Activated CD4-positive, CD25-positive, alpha-beta regulatory T cell treated with anti-CD3 and anti-CD28 coated beads, Interleukin-2, amount 50 U/mL, for 16 hours (primary cell): ENCODE results near the gene OR4K2.
"Not testable (repeated sequence)": the region's sequence is repeated elsewhere in the genome, so short reads cannot be mapped to it uniquely, and the experiment has no call there.

Experiments
- DNase-seq: peaks from one replicate; pipeline ENCODE4 v3.0.0-alpha.2; 2020; ENCODE audit warnings: low read depth, low spot score

The OR4K2 gene, protein sequence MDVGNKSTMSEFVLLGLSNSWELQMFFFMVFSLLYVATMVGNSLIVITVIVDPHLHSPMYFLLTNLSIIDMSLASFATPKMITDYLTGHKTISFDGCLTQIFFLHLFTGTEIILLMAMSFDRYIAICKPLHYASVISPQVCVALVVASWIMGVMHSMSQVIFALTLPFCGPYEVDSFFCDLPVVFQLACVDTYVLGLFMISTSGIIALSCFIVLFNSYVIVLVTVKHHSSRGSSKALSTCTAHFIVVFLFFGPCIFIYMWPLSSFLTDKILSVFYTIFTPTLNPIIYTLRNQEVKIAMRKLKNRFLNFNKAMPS

DNA sequence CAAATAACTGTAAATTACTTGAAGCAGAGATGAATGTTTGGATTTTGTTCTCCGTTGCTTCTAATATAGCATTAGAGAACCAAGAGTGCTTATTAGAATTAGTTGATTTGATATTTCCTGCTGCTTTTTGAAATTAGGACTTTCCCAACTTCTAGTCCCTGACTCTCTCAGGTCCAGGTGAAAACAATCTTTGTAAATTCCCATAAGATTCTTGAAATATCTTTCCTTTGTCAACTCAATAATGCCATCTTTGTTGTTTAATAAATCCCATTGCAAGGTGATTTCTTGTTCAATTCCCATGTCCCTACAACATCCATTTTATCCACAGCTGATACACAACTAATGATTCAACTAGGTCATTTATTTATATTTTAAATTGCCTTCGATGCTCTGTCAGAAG, at the start of gene OR4K2:
Gene OR4K2 (plus strand): TSS at position 301 of the 400 bp plus-strand sequence. CDS start 1,126 bp downstream, outside the sequence.
- no peak for DNase-seq

DNA sequence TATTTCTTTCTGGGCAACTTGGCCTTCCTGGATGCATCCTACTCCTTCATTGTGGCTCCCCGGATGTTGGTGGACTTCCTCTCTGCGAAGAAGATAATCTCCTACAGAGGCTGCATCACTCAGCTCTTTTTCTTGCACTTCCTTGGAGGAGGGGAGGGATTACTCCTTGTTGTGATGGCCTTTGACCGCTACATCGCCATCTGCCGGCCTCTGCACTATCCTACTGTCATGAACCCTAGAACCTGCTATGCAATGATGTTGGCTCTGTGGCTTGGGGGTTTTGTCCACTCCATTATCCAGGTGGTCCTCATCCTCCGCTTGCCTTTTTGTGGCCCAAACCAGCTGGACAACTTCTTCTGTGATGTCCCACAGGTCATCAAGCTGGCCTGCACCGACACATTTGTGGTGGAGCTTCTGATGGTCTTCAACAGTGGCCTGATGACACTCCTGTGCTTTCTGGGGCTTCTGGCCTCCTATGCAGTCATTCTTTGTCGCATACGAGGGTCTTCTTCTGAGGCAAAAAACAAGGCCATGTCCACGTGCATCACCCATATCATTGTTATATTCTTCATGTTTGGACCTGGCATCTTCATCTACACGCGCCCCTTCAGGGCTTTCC, 47.2 kb upstream of the OR4K2 start:
- DNase-seq: not testable (repeated sequence)

DNA sequence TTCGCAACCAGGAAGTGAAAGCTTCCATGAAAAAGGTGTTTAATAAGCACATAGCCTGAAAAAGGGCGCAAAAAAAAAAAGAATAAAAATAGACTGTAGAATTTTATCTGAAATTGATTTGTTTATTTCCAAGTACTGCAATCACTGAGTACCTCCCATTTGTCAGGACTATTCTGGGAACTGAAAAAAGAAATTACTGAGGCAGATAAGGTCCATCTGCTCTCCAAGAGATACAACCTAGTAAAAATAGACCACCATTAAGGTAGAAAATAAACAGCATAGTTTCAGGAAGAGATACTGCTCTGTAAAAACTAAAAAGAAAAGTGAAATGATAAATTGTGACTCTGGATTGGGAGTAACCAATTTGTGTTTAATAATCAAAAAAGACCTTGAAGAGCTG, 46.6 kb upstream of the OR4K2 start:
- no peak for DNase-seq

DNA sequence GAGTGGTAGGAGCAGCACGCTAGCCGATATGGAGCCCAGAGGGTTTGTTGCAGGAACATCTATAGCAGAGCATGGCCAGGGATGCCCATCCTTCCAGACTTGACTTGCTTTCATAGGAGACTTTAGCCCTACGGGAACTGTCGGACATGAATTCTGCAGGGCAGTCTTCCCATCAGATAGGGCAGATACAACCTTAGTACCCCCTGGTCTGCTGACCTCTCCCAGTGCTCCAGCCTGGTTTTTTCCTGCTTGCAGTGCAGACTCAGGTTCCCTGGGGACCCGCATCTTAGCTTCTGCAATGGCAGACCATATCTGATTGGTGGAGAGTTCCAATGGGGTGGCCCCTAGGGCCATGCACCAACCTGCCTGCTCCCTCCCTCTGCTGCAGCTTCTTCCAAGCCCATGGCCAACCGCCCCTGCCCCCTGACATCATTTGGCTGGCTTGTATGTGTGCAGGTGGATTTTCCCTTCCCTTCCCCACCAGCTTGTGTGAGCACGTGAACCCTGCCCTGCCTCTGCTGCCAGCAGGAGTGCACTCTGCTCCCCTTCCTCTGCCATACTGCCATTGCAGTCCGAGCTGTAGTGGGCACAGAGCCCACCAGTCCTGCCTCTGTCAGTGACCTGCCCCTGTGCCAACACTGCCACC, 40.6 kb upstream of the OR4K2 start:
- DNase-seq: not testable (repeated sequence)

DNA sequence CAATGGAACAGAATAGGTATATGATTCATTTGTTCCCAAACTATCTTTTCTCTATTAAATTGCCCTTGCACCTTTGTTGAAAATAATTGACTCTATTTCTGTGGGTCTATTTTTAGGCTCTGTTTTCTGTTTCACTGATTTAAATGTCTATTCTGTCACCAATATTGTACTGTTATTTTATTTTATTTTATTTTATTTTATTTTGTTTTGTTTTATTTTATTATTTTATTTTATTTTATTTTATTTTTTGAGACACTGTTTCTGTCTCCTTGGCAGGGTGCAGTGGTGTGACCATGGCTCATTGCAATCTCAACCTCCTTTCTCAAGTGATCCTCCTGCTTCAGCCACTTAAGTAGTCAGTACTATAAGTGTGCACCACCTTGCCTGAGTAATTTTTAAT, 36.5 kb upstream of the OR4K2 start:
- DNase-seq: no peak

DNA sequence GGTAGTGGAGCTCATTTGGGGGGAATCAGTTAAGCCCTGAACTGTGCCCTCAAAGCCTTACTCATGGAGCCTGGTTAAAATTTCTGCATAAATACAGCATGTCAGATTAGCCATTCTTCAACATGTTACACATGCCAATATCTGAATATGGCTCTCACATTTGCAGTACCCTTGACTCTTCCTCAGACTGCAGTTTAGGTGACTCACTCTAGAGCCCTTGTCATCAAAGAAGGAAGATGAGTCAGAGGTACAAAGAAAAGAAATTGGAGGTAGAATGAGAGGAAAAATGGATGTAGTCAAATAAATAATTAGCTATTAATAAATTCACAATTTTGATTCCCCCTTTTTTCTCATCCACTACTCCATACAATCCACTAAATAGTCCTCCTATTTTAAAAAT, 23.6 kb upstream of the OR4K2 start:
- DNase-seq: no peak

DNA sequence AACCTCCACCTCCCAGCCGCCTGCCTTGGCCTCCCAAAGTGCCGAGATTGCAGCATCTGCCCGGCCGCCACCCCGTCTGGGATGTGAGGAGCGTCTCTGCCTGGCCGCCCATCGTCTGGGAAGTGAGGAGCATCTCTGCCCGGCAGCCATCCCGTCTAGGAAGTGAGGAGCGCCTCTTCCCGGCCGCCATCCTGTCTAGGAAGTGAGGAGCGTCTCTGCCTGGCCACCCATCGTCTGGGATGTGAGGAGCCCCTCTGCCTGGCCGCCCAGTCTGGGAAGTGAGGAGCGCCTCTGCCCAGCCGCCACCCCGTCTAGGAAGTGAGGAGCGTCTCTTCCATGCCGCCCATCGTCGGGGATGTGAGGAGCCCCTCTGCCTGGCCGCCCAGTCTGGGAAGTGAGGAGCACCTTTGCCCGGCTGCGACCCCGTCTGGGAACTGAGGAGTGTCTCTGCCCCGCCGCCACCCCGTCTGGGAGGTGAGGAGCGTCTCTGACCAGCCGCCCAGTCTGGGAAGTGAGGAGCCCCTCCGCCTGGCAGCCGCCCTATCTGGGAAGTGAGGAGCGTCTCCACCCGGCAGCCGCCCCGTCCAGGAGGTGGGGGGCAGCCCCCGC, 8.8 kb upstream of the OR4K2 start:
- not testable (repeated sequence) for DNase-seq

DNA sequence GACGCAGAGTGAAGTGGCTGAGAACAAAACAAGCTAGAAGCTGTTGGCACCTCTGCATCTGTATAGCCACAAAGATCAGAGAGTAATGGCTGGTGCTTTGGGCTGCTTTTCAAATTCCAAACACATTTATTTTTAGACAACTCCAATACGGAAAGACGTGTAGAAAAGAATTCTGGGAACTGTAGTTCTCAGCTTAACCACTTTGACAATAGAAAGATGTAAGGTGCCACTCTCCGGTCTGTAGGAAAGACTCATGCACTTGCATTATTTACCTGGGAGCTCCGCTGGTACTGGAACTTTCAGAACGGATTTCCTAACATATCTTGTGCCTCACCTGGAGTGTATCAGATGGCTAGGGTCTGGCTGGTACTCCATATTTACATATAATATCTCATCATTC, 1.8 kb upstream of the OR4K2 start:
- no peak for DNase-seq

DNA sequence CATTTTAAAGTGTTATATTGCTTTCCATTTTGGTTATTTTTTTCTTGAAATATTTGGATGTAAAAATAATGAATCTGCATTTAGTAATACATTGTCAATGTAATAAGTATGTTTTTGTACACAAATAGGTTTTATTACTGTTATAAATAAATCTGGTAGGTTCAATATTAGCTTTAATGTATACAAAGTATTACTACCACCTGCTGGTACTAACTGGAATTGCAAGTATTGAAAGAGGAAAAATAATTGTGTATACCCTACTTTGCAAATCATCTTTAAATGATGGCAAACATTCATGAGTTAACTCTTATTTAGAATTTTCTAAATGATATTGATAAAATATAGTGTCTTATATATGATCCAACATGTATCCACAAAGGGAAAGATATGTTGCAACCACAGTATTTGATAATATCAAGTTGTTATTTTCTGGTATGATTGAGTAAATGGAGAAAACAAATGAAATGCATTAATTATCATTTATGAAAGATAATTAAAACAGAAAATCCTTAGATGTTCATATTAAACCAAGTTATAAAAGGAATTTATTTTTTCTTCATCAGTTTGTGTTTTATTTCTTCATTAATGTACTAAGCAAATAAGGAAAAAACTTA, 3.2 kb downstream of the OR4K2 start:
- DNase-seq: no peak

DNA sequence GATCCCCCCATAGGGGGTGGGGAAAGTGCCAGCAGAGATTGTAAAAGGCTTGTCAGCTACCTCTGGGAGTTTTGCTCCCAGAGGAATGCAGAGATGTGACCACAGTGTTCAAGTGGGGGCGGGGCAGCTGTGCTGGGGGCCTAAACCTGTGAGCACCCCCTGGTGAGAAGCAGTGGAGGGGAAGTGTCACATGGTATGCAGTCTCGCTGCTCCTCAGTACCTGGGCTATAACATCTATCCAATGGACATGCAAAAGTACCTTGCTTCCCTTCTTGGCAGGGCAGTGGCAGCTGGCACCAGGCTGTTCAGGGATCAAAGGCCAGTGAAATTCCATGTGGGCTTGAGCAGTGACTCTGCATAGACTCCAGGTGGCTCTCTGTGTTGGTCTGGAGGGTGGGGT, 20.3 kb downstream of the OR4K2 start:
- DNase-seq: no peak

DNA sequence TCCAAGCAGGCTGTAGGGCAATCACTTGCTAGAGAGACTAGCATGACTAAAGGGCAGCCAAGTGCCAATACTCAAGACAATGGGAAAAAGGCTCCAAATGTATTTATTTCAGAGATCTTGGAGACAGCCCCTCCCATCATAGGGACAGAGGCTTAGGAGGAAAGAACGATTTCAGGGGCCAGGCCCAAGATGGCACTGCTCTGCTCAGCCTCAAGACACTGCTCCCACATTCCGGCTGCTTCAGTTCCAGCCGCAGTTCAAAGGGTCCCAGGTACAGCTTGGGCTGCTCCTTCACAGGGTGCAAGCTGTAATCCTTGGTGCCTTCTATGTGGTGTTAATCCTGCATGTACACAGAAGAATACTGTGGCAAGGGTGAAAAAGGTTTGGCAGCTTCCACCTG, 26.1 kb downstream of the OR4K2 start:
- DNase-seq: no peak

DNA sequence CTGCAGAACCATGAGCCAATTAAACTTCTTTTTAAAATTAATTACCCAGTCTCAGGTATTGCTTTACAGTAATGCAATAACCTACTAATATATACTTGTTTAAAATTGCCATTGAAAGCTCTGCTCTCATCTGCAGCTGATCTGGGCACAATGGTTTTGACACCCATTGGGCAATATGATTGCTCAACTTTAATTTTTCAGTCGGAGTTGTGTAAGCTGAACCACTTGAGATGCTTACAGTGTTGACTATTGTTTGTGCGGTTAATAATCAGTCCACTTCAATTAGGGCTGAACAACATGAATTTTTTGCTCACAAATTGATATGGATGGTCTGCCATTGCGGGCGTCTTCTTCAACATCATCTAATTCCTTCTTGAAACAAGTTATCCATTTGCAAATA, 27.5 kb downstream of the OR4K2 start:
- DNase-seq: no peak

DNA sequence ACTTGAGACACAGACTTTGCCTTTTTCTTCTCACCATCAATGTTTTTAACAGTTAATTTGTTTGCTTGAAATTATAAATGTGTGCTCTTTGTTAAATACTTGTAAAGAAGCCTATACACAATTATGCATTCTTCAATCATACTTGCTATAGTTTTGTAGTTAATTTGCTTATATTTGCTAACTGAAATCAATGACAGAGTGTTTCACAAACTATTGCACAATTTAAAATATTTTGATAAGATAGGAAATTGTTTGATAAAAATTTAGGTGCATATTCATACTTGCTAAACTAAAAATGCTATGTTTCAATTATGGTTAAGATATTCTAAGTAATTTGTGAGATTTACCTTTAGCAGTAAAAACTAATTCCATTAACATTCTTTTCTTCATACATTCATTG, 31.7 kb downstream of the OR4K2 start:
- no peak for DNase-seq

DNA sequence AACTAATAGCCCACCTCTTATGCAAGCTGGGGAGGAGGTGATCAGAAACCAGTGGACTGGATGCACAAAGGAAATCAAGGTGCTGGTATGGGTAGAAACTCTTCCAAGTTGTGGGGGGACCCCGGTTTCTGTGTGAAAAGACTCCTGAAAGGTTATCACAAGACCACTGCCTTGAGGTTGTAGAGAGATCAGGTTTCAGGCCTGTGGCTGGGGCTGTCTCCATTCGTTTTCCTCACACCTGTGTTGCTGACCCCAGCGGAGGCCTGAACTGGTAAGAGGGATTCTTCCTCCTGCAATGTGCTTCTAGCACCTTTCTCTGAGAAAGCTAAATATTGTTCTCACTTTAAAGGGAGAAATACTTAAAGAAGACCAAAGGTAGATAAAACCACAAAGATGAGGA, 36.2 kb downstream of the OR4K2 start:
- no peak for DNase-seq

DNA sequence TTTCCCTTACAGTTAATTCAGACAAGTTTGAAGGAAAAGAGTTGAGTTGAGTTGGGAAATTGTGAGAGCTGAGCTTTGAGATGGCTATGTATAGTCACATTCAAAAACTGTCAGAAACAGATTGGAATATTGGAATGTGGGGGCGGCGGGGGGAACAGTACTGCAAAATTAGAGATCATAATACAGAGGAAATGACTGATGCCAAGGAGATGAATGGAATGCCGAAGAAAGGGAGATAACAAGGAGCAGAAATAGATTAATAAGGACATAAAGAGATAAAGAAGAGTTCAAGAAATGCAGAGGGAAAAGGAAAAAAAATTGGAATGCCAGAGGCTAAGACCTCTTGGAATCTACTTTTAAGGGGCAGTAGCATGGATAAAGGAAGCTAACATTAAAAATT, 42.3 kb downstream of the OR4K2 start:
- no peak for DNase-seq

DNA sequence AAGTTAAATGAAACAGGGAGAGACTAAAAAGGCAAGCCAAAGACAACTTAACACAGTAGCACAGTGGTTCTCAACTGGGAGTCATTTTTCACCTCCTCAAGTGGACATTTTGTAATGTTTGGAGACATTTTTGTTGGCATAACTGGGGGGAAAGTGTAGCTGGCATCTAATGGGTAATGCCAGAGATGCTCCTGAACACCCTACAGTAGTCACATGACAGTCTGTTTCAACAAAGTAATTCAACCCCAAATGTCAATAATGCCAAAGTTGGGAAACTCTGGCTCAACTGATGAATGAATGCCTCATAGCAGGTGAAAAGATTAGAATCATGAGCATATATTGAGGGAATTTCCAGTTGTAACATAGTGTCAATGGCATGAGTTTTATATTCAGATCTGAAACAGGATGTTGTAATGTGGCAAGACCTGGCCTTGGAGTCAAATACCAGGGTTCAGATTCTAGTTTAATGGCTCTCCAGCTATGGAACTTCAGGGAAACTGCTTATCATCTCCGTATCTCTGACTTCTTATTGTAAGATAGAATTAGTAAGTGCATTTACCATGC, 43.1 kb downstream of the OR4K2 start:
- DNase-seq: no peak

DNA sequence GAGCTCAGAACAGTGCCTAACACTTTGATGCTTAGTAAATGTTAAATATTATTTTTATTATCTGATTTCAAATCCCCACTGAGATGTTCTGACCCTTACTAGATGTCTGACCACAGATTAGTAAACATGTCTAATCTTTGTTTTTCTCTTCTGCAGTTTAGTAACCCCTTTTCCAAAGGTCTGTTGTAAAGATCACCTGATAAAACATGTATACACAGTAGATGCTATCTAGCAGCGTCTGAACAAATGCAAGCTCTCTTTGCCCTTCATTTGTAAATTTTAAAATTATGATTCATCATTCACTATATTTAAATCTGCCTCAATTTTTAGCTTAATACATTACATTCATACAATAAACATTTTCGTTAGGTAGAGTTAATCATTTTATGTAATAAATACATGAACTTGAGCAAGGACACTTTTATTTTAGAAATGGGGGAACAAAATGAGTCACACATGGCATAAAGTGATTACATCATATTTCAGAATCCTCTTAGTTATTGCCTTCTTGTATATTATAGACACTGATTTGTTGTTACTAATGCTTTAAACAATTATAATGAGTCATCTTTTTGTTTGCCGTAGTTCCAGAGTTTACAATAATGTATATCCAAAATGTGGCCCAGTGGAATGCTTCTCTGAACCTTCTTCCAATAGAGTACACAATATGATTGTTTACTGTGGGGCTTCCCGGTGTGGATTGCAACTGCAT, 43.8 kb downstream of the OR4K2 start:
- DNase-seq: no peak

DNA sequence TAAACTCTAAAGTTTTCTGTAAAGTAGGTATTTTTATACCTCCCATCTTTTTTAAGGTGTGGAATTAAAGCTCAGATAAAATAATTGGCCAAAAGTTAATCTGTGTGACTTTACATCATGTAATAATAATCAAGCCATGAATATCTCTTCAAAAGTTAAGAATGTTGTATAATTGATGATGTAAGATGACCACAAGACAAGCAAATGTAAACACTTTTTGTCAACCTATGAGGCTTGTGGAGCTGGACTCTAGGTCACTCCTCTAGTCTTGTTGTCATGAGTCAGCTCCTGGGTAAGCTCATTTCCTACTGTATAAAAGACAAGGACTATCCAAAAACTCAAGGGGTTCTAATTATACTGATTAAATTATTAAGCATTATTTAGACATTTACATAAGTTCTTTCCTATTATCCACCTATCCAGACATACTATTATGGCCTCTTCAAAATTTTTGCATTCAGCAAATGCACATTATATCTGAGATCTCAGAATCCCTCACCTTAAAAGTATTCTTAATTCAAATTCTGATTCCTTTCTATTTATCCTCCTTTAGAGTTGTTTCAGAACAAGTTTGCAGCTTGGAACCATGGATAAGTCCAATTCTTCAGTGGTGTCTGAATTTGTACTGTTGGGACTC, 45.2 kb downstream of the OR4K2 start, which contains the start of gene OR4K5:
Gene OR4K5 (plus strand): TSS at position 587 of the 637 bp plus-strand sequence. CDS start 0 bp downstream, at position 587.
- no peak for DNase-seq

DNA sequence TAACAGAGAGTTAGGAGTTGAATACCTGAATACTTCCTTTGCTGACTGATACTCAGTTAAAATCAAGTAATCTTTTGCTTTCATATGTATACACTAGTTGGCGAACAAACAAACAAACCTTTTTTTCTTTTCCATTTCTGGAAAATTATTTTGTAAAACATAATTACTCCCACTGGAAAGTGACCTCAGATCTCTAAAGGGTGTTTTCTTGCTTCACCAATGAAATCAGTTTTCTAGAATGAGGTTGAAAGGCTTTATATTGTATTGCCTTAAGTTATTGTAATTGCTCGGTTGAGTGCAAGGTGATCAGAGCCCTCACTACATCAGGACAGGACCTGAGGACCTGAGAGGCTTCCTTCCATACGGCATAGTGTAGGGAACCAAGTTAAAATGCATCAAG, 55.7 kb downstream of the OR4K2 start, which contains the start of gene OR4K1:
Gene OR4K1 (plus strand): TSS at position 301 of the 400 bp plus-strand sequence. CDS start 4,750 bp downstream, outside the sequence.
- DNase-seq: no peak
